SK-N-SH (cell line): Measurements from ENCODE around the gene LEKR1.

ENCODE experiments used
- CHD2 ChIP-seq: fragments of 150-350 bp; IDR thresholded peaks from 2 replicates; pipeline ENCODE4 v1.6.1; 2018; ENCODE audit warnings: low read length; ENCODE audit not compliant: partially characterized antibody
- EZH2phosphoT487 ChIP-seq: fragments of 200-600 bp; sonication (generic); IDR thresholded peaks from 2 replicates; pipeline ENCODE4 v1.6.1; 2017; ENCODE audit warnings: low read depth, mixed run types, mild to moderate bottlenecking, antibody characterized with exemption, moderate library complexity, borderline replicate concordance
- FOSL2 ChIP-seq: IDR thresholded peaks from 2 replicates; pipeline ENCODE4 v1.4.0; 2012; ENCODE audit warnings: low read depth, mild to moderate bottlenecking, moderate library complexity, borderline replicate concordance
- POLR2AphosphoS5 ChIP-seq: IDR thresholded peaks from 2 replicates; pipeline ENCODE4 v1.6.1; 2012; ENCODE audit warnings: low read depth, low read length
- REST ChIP-seq: IDR thresholded peaks from 2 replicates; pipeline ENCODE4 v1.6.1; 2012; ENCODE audit warnings: mild to moderate bottlenecking, low read depth, low read length, moderate library complexity
- RFX5 ChIP-seq: IDR thresholded peaks from 2 replicates; pipeline ENCODE4 v1.6.1; 2012; ENCODE audit warnings: mild to moderate bottlenecking, improper control_type of control experiment, low read length
- SIN3A ChIP-seq: IDR thresholded peaks from 2 replicates; pipeline ENCODE4 v1.6.1; 2012; ENCODE audit warnings: low read depth, mild to moderate bottlenecking, low read length, moderate library complexity, borderline replicate concordance
- TAF1 ChIP-seq: IDR thresholded peaks from 2 replicates; pipeline ENCODE4 v1.6.1; 2012; ENCODE audit warnings: low read depth, mild to moderate bottlenecking, low read length, moderate library complexity, borderline replicate concordance
- TCF12 ChIP-seq: IDR thresholded peaks from 2 replicates; pipeline ENCODE4 v1.4.0; 2012
- TEAD4 ChIP-seq: IDR thresholded peaks from 2 replicates; pipeline ENCODE4 v1.4.0; 2012; ENCODE audit warnings: mild to moderate bottlenecking, borderline replicate concordance; ENCODE audit not compliant: insufficient read depth
- YY1 ChIP-seq: IDR thresholded peaks from 2 replicates; pipeline ENCODE4 v1.4.0; 2012; ENCODE audit warnings: low read depth, mild to moderate bottlenecking
- TF ChIP-seq, protein P1 (sequence below): fragments of 200-600 bp; sonication (generic); IDR thresholded peaks from 2 replicates; pipeline ENCODE4 v1.6.1; 2017; ENCODE audit warnings: antibody characterized with exemption, mild to moderate bottlenecking, moderate library complexity
- TF ChIP-seq, protein P2 (sequence below): IDR thresholded peaks from 2 replicates; pipeline ENCODE4 v1.4.0; 2012; ENCODE audit warnings: low read depth
- TF ChIP-seq, protein P3 (sequence below): fragments of 150-350 bp; IDR thresholded peaks from 2 replicates; pipeline ENCODE4 v1.6.1; 2017; ENCODE audit warnings: antibody characterized with exemption, low read length, low read depth, borderline replicate concordance

GRCh38 chr3:157079676-157080369, 253.7 kb downstream of the LEKR1 start:
- TF ChIP-seq, protein P1, sequence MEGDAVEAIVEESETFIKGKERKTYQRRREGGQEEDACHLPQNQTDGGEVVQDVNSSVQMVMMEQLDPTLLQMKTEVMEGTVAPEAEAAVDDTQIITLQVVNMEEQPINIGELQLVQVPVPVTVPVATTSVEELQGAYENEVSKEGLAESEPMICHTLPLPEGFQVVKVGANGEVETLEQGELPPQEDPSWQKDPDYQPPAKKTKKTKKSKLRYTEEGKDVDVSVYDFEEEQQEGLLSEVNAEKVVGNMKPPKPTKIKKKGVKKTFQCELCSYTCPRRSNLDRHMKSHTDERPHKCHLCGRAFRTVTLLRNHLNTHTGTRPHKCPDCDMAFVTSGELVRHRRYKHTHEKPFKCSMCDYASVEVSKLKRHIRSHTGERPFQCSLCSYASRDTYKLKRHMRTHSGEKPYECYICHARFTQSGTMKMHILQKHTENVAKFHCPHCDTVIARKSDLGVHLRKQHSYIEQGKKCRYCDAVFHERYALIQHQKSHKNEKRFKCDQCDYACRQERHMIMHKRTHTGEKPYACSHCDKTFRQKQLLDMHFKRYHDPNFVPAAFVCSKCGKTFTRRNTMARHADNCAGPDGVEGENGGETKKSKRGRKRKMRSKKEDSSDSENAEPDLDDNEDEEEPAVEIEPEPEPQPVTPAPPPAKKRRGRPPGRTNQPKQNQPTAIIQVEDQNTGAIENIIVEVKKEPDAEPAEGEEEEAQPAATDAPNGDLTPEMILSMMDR = no peak
- TF ChIP-seq EZH2phosphoT487 (no peak), SIN3A (no peak), TCF12 (no peak), POLR2AphosphoS5 (no peak), CHD2 (no peak), YY1 (no peak), TAF1 (no peak), RFX5 (no peak), REST (no peak), TEAD4 (no peak), FOSL2 (no peak)
- TF ChIP-seq, protein P2, sequence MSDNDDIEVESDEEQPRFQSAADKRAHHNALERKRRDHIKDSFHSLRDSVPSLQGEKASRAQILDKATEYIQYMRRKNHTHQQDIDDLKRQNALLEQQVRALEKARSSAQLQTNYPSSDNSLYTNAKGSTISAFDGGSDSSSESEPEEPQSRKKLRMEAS = no peak
- TF ChIP-seq, protein P3, sequence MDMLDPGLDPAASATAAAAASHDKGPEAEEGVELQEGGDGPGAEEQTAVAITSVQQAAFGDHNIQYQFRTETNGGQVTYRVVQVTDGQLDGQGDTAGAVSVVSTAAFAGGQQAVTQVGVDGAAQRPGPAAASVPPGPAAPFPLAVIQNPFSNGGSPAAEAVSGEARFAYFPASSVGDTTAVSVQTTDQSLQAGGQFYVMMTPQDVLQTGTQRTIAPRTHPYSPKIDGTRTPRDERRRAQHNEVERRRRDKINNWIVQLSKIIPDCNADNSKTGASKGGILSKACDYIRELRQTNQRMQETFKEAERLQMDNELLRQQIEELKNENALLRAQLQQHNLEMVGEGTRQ = no peak
